ENCODE data around the gene CSF2.

CSF2 gene

GRCh38 chr5:132032196-132032595 is 41.4 kb upstream of the CSF2 start:
- TF ChIP-seq TAF1 (IDR thresholded peaks at IDR 0.05; ENCODE audit: low read depth, low read length) (no peak), PAX5 (IDR thresholded peaks at IDR 0.05; ENCODE audit: insufficient read depth, low read length, severe bottlenecking) (no peak), POU2F2 (IDR thresholded peaks at IDR 0.05; ENCODE audit: low read depth, low read length) (no peak), POLR2A (IDR thresholded peaks at IDR 0.05; ENCODE audit: low read depth, low read length) (no peak), POLR2AphosphoS5 (IDR thresholded peaks at IDR 0.05; ENCODE audit: low read depth, low read length) (no peak), SPI1 (IDR thresholded peaks at IDR 0.05; ENCODE audit: low read depth, low read length) (no peak)
- FAIRE-seq (no peak), DNase-seq (ENCODE audit: insufficient read length, low spot score) (no peak)

GRCh38 chr5:132033122-132033521 is 40.5 kb upstream of the CSF2 start:
- DNase-seq (ENCODE audit: insufficient read length, low spot score) (no peak), FAIRE-seq (no peak)
- TF ChIP-seq POLR2A (IDR thresholded peaks at IDR 0.05; ENCODE audit: low read depth, low read length), result no peak
- no peak for TF ChIP-seq POLR2AphosphoS5 (IDR thresholded peaks at IDR 0.05; ENCODE audit: low read depth, low read length)
- no peak for TF ChIP-seq SPI1 (IDR thresholded peaks at IDR 0.05; ENCODE audit: low read depth, low read length)
- TF ChIP-seq TAF1 (IDR thresholded peaks at IDR 0.05; ENCODE audit: low read depth, low read length), result no peak

GRCh38 chr5:132037353-132037752 is 36.2 kb upstream of the CSF2 start:
- FAIRE-seq, result no peak
- TF ChIP-seq POLR2A (IDR thresholded peaks at IDR 0.05; ENCODE audit: low read depth, low read length) (no peak), POU2F2 (IDR thresholded peaks at IDR 0.05; ENCODE audit: low read depth, low read length) (no peak), POLR2AphosphoS5 (IDR thresholded peaks at IDR 0.05; ENCODE audit: low read depth, low read length) (no peak), SPI1 (IDR thresholded peaks at IDR 0.05; ENCODE audit: low read depth, low read length) (no peak), TAF1 (IDR thresholded peaks at IDR 0.05; ENCODE audit: low read depth, low read length) (no peak), PAX5 (IDR thresholded peaks at IDR 0.05; ENCODE audit: insufficient read depth, low read length, severe bottlenecking) (no peak)

GRCh38 chr5:132044207-132044606 is 29.4 kb upstream of the CSF2 start:
- FAIRE-seq, result no peak
- DNase-seq (ENCODE audit: insufficient read length, low spot score), result no peak
- TF ChIP-seq POU2F2 (IDR thresholded peaks at IDR 0.05; ENCODE audit: low read depth, low read length), result no peak
- no peak for TF ChIP-seq PAX5 (IDR thresholded peaks at IDR 0.05; ENCODE audit: insufficient read depth, low read length, severe bottlenecking)
- no peak for TF ChIP-seq POLR2AphosphoS5 (IDR thresholded peaks at IDR 0.05; ENCODE audit: low read depth, low read length)
- no peak for TF ChIP-seq TAF1 (IDR thresholded peaks at IDR 0.05; ENCODE audit: low read depth, low read length)
- TF ChIP-seq POLR2A (IDR thresholded peaks at IDR 0.05; ENCODE audit: low read depth, low read length), result no peak

More at GRCh38 chr5:132037353-132037752, 36.2 kb upstream of the CSF2 start:
- no peak for DNase-seq (ENCODE audit: insufficient read length, low spot score)

- TF ChIP-seq PAX5 (IDR thresholded peaks at IDR 0.05; ENCODE audit: insufficient read depth, low read length, severe bottlenecking) (no peak), POU2F2 (IDR thresholded peaks at IDR 0.05; ENCODE audit: low read depth, low read length) (no peak), POLR2A (IDR thresholded peaks at IDR 0.05; ENCODE audit: low read depth, low read length) (no peak), SPI1 (IDR thresholded peaks at IDR 0.05; ENCODE audit: low read depth, low read length) (no peak), POLR2AphosphoS5 (IDR thresholded peaks at IDR 0.05; ENCODE audit: low read depth, low read length) (no peak), TAF1 (IDR thresholded peaks at IDR 0.05; ENCODE audit: low read depth, low read length) (no peak)
- FAIRE-seq, result no peak
- no peak for DNase-seq (ENCODE audit: insufficient read length, low spot score)
Measured at GRCh38 chr5:132046880-132047299, 26.7 kb upstream of the CSF2 start.

GRCh38 chr5:132049093-132049492 is 24.5 kb upstream of the CSF2 start:
- no peak for FAIRE-seq
- TF ChIP-seq PAX5 (IDR thresholded peaks at IDR 0.05; ENCODE audit: insufficient read depth, low read length, severe bottlenecking) (no peak), POU2F2 (IDR thresholded peaks at IDR 0.05; ENCODE audit: low read depth, low read length) (no peak), SPI1 (IDR thresholded peaks at IDR 0.05; ENCODE audit: low read depth, low read length) (no peak), POLR2A (IDR thresholded peaks at IDR 0.05; ENCODE audit: low read depth, low read length) (no peak), TAF1 (IDR thresholded peaks at IDR 0.05; ENCODE audit: low read depth, low read length) (no peak), POLR2AphosphoS5 (IDR thresholded peaks at IDR 0.05; ENCODE audit: low read depth, low read length) (no peak)

GRCh38 chr5:132049559-132049958 is 24.0 kb upstream of the CSF2 start:
- TF ChIP-seq POLR2A (IDR thresholded peaks at IDR 0.05; ENCODE audit: low read depth, low read length), result no peak
- DNase-seq (ENCODE audit: insufficient read length, low spot score), result no peak
- no peak for FAIRE-seq

More at GRCh38 chr5:132049093-132049492, 24.5 kb upstream of the CSF2 start:
- DNase-seq (ENCODE audit: insufficient read length, low spot score), result no peak

- peak; percentile 43; the same call in 1 of the 2 replicates for TF ChIP-seq SPI1 (IDR thresholded peaks at IDR 0.05; ENCODE audit: low read depth, low read length)
- TF ChIP-seq TAF1 (IDR thresholded peaks at IDR 0.05; ENCODE audit: low read depth, low read length), result no peak
- DNase-seq (ENCODE audit: insufficient read length, low spot score) (no peak), FAIRE-seq (no peak)
Measured at GRCh38 chr5:132050136-132050535, 23.5 kb upstream of the CSF2 start.

- TF ChIP-seq POLR2A (IDR thresholded peaks at IDR 0.05; ENCODE audit: low read depth, low read length), result no peak
- no peak for TF ChIP-seq TAF1 (IDR thresholded peaks at IDR 0.05; ENCODE audit: low read depth, low read length)
- TF ChIP-seq POU2F2 (IDR thresholded peaks at IDR 0.05; ENCODE audit: low read depth, low read length), result no peak
- no peak for TF ChIP-seq SPI1 (IDR thresholded peaks at IDR 0.05; ENCODE audit: low read depth, low read length)
- no peak for TF ChIP-seq POLR2AphosphoS5 (IDR thresholded peaks at IDR 0.05; ENCODE audit: low read depth, low read length)
- no peak for TF ChIP-seq PAX5 (IDR thresholded peaks at IDR 0.05; ENCODE audit: insufficient read depth, low read length, severe bottlenecking)
- no peak for FAIRE-seq
- DNase-seq (ENCODE audit: insufficient read length, low spot score), result no peak
Measured at GRCh38 chr5:132050661-132051552, 22.7 kb upstream of the CSF2 start.

GRCh38 chr5:132052520-132052919 is 21.1 kb upstream of the CSF2 start:
- FAIRE-seq (no peak), DNase-seq (ENCODE audit: insufficient read length, low spot score) (no peak)
- no peak for TF ChIP-seq PAX5 (IDR thresholded peaks at IDR 0.05; ENCODE audit: insufficient read depth, low read length, severe bottlenecking)
- TF ChIP-seq POLR2AphosphoS5 (IDR thresholded peaks at IDR 0.05; ENCODE audit: low read depth, low read length), result no peak

Measured in GM12891 (cell line).